Activated T-helper 1 cell treated with anti-CD3 and anti-CD28 coated beads, Interleukin-2, amount 50 U/mL, for 16 hours (primary cell): ENCODE measurements around the gene GRID1.
"Not testable (repeated sequence)": the region's sequence is repeated elsewhere in the genome, so short reads cannot be mapped to it uniquely, and the experiment has no call there.

ENCODE experiments used
- DNase-seq, 2 donors: peaks; one replicate each; pipeline ENCODE4 v3.0.0-alpha.2; 2020; ENCODE audit warnings: low read depth in 1 of 2, low spot score in 1 of 2

Gene GRID1

GRCh38 chr10:86254526-86255174 is 111.9 kb downstream of the GRID1 start:
- DNase-seq, result no peak

GRCh38 chr10:86254081-86254480 is 112.5 kb downstream of the GRID1 start:
- no peak for DNase-seq

GRCh38 chr10:86253091-86254072 is 113.2 kb downstream of the GRID1 start:
- no peak for DNase-seq

- no peak for DNase-seq
Observed at GRCh38 chr10:86252556-86252955, 114.0 kb downstream of the GRID1 start.

- DNase-seq, result no peak
Observed at GRCh38 chr10:86252079-86252478, 114.5 kb downstream of the GRID1 start.

- DNase-seq, result no peak
Observed at GRCh38 chr10:86251426-86251825, 115.2 kb downstream of the GRID1 start.

- DNase-seq, result no peak
Observed at GRCh38 chr10:86250399-86250798, 116.2 kb downstream of the GRID1 start.

- no peak for DNase-seq
Observed at GRCh38 chr10:86249794-86250193, 116.8 kb downstream of the GRID1 start.

- DNase-seq, result no peak
Observed at GRCh38 chr10:86248062-86248461, 118.5 kb downstream of the GRID1 start.

- DNase-seq, result no peak
Observed at GRCh38 chr10:86247588-86247987, 119.0 kb downstream of the GRID1 start.

- no peak for DNase-seq
Observed at GRCh38 chr10:86247073-86247472, 119.5 kb downstream of the GRID1 start.

GRCh38 chr10:86246279-86246940 is 120.2 kb downstream of the GRID1 start:
- DNase-seq, result no peak

- DNase-seq, result no peak
Observed at GRCh38 chr10:86245015-86245394, 121.6 kb downstream of the GRID1 start.

GRCh38 chr10:86244297-86245014 is 122.1 kb downstream of the GRID1 start:
- no peak for DNase-seq

- DNase-seq, result no peak
Observed at GRCh38 chr10:86243651-86244155, 122.9 kb downstream of the GRID1 start.

GRCh38 chr10:86242761-86243160 is 123.8 kb downstream of the GRID1 start:
- no peak for DNase-seq

- DNase-seq, result not testable (repeated sequence)
Observed at GRCh38 chr10:86238089-86238488, 128.5 kb downstream of the GRID1 start.

GRCh38 chr10:86234541-86235270 is 131.9 kb downstream of the GRID1 start:
- no peak for DNase-seq

GRCh38 chr10:86234107-86234506 is 132.5 kb downstream of the GRID1 start:
- no peak for DNase-seq

GRCh38 chr10:86233131-86233530 is 133.5 kb downstream of the GRID1 start:
- no peak for DNase-seq
